ENCODE data around the gene STAG1. TPM values are rescaled to one million over a fixed set of nuclear protein-coding genes. Genes with fewer than 3 reads are reported as not detected.

Gene STAG1
- total RNA-seq, 2 donors from 2014 or later: 26.8 to 29.8 TPM

DNA sequence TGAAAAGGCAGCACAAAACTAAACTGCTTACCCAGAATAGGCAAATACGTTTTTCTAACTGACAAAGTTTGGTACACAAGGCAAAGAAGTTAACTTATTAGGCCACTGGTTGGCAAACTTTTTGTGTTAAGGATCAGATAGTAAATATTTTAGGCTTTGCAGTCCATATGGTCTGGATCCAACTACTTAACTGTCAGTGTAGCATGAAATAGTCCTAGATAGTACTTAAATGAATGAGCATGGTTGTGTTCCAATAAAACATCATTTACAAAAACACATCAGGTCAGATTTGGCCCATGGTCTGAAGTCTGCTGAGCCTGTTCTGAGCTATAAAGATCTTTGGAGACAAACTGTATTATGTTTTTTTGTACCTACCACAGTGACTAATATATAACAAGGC, 365.1 kb downstream of the STAG1 start:
- H3K36me3 ChIP-seq (ENCODE audit: control insufficient read depth, insufficient read depth, low read length): no peaks in the 10 kb centered on the region
- 94 to 100% methylated on average over 1 of the region's 1 CpG for WGBS, 2 experiments (ENCODE audit: insufficient coverage in 1 of 2, insufficient read length in 1 of 2)
- no peaks in the 10 kb centered on the region for H3K9me3 ChIP-seq (ENCODE audit: control insufficient read depth, low read length)
- no peak for TF ChIP-seq CTCF (conservative IDR thresholded peaks at IDR 0.05)
- H3K27ac ChIP-seq (ENCODE audit: low read depth, low read length): no peak overlapping the region
- H3K9ac ChIP-seq (ENCODE audit: extremely low read depth, low read length, poor library complexity, severe bottlenecking): no peak overlapping the region
- Mint-ChIP-seq H3K4me3 (no peak overlapping the region), H3K27me3 (ENCODE audit: insufficient read depth) (no peaks in the 10 kb centered on the region), H3K4me1 (peaks cover 7% of the 10 kb centered on the region), H3K27ac (no peak overlapping the region), H3K36me3 (ENCODE audit: low read depth) (peaks cover 9% of the 10 kb centered on the region), H3K9me3 (peaks cover 3% of the 10 kb centered on the region)
- H3K4me1 ChIP-seq (ENCODE audit: control insufficient read depth, insufficient read depth, low read length): no peaks in the 10 kb centered on the region
- DNase-seq: no peak
- no peak overlapping the region for H3K4me3 ChIP-seq (ENCODE audit: low read length)
- no peaks in the 10 kb centered on the region for H3K27me3 ChIP-seq (ENCODE audit: control insufficient read depth, insufficient read depth, low read length, poor library complexity, severe bottlenecking)

- Mint-ChIP-seq H3K27ac (no peak overlapping the region), H3K36me3 (ENCODE audit: low read depth) (peaks cover 7% of the 10 kb centered on the region), H3K9me3 (peaks cover 3% of the 10 kb centered on the region), H3K27me3 (ENCODE audit: insufficient read depth) (no peaks in the 10 kb centered on the region), H3K4me3 (no peak overlapping the region), H3K4me1 (peaks cover 7% of the 10 kb centered on the region)
- Histone ChIP-seq H3K27me3 (ENCODE audit: control insufficient read depth, insufficient read depth, low read length, poor library complexity, severe bottlenecking) (no peaks in the 10 kb centered on the region), H3K27ac (ENCODE audit: low read depth, low read length) (no peak overlapping the region), H3K9ac (ENCODE audit: extremely low read depth, low read length, poor library complexity, severe bottlenecking) (no peak overlapping the region), H3K36me3 (ENCODE audit: control insufficient read depth, insufficient read depth, low read length) (no peaks in the 10 kb centered on the region), H3K4me1 (ENCODE audit: control insufficient read depth, insufficient read depth, low read length) (no peaks in the 10 kb centered on the region), H3K4me3 (ENCODE audit: low read length) (no peak overlapping the region), H3K9me3 (ENCODE audit: control insufficient read depth, low read length) (no peaks in the 10 kb centered on the region)
- no peak for TF ChIP-seq CTCF (conservative IDR thresholded peaks at IDR 0.05)
- WGBS, 2 experiments (ENCODE audit: insufficient coverage in 1 of 2, insufficient read length in 1 of 2): 89% methylated on average over 1 of the region's 2 CpGs; no CpG with 5 or more reads in 1 of the 2 experiments
- no peak for DNase-seq
Observed at GRCh38 chr3:136385457-136385856, 366.7 kb downstream of the STAG1 start.

GRCh38 chr3:136381051-136381450, 371.1 kb downstream of the STAG1 start:
- no peaks in the 10 kb centered on the region for H3K4me1 Mint-ChIP-seq
- H3K27ac Mint-ChIP-seq: no peak overlapping the region
- no peak for TF ChIP-seq CTCF (conservative IDR thresholded peaks at IDR 0.05)
- H3K27me3 ChIP-seq (ENCODE audit: control insufficient read depth, insufficient read depth, low read length, poor library complexity, severe bottlenecking): no peaks in the 10 kb centered on the region
- no peaks in the 10 kb centered on the region for H3K9me3 ChIP-seq (ENCODE audit: control insufficient read depth, low read length)
- no peaks in the 10 kb centered on the region for H3K4me1 ChIP-seq (ENCODE audit: control insufficient read depth, insufficient read depth, low read length)
- H3K27ac ChIP-seq (ENCODE audit: low read depth, low read length): no peak overlapping the region
- WGBS, 2 experiments (ENCODE audit: insufficient coverage in 1 of 2, insufficient read length in 1 of 2): 88 to 89% methylated on average over 2 of the region's 2 CpGs
- peaks cover 12% of the 10 kb centered on the region for H3K36me3 Mint-ChIP-seq (ENCODE audit: low read depth)
- no peak overlapping the region for H3K4me3 Mint-ChIP-seq
- H3K4me3 ChIP-seq (ENCODE audit: low read length): no peak overlapping the region
- no peak for DNase-seq
- no peak overlapping the region for H3K9ac ChIP-seq (ENCODE audit: extremely low read depth, low read length, poor library complexity, severe bottlenecking)
- H3K9me3 Mint-ChIP-seq: no peaks in the 10 kb centered on the region
- H3K36me3 ChIP-seq (ENCODE audit: control insufficient read depth, insufficient read depth, low read length): peaks cover 4% of the 10 kb centered on the region
- no peaks in the 10 kb centered on the region for H3K27me3 Mint-ChIP-seq (ENCODE audit: insufficient read depth)

All from endodermal cell (in vitro differentiated cells).